ENCODE data around the gene AGFG2. TPM values are rescaled to one million over a fixed set of nuclear protein-coding genes. Genes with fewer than 3 reads are reported as not detected.

AGFG2 gene
- total and polyA plus RNA-seq, 2 of the 13 experiments (the other 11 are each of a cell fraction or from before 2014, with no cell fraction given), result 125 to 132 TPM

DNA sequence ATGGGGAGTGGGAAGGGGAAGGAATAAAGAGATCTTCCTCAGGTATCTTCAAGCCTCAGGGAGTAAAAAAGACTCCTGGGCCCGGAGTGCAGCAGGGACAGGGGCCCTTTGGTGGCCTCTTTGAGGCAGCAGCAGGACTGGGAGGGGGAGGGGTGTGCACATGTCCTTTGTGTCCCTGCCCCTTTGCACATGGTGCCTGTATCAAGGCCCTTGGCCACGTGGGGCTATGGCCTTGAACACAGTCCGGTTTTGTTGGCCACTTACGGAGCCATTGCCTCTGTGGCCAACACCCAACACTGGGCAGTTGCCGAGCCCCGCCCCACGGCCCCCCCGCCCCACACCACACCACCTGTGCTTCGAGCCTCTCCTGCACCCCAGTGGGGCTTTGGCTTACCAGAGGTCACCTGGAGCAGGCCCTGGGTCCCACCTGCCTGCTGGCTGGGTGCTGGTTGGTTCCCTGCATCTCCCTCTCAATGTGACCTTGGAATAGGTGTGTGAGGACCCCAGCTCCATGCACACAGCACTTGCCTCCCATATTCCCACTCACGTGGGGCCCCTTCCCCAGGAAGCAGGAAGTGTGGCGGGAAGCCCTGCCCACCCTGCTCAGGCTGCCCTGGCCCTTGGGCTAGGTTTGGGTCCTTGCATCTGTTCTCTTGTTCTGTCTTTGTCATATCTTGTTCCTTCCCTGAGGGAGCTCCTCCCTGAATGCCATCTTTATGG, 29.3 kb downstream of the AGFG2 start (continued):
- TF ChIP-seq TOE1 (CRISPR knock-in tag; IDR thresholded peaks at IDR 0.05), result peak; percentile 78; the same call in 1 of the 2 replicates
- no peak for TF ChIP-seq ATM (IDR thresholded peaks at IDR 0.05; ENCODE audit: borderline replicate concordance)
- TF ChIP-seq ZNF678 (CRISPR knock-in tag; IDR thresholded peaks at IDR 0.05), result no peak
- TF ChIP-seq RBM39 (IDR thresholded peaks at IDR 0.05; ENCODE audit: low read depth, low read length, poor library complexity, severe bottlenecking), result no peak
- peak; percentile 98 for TF ChIP-seq KDM2A (CRISPR knock-in tag; IDR thresholded peaks at IDR 0.05; ENCODE audit: borderline replicate concordance, low read depth)
- TF ChIP-seq ZNF672 (CRISPR knock-in tag; IDR thresholded peaks at IDR 0.05), result peak; percentile 89
- no peak for TF ChIP-seq TEF (CRISPR knock-in tag; IDR thresholded peaks at IDR 0.05)
- TF ChIP-seq, protein P1, sequence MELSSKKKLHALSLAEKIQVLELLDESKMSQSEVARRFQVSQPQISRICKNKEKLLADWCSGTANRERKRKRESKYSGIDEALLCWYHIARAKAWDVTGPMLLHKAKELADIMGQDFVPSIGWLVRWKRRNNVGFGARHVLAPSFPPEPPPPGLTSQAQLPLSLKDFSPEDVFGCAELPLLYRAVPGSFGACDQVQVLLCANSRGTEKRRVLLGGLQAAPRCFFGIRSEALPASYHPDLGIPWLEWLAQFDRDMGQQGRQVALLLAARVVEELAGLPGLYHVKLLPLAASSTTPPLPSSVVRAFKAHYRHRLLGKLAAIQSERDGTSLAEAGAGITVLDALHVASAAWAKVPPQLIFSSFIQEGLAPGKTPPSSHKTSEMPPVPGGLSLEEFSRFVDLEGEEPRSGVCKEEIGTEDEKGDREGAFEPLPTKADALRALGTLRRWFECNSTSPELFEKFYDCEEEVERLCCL (CRISPR knock-in tag; IDR thresholded peaks at IDR 0.05; ENCODE audit: borderline replicate concordance), result peak; percentile 79; the same call in 1 of the 2 replicates
- TF ChIP-seq NFIB (CRISPR knock-in tag; IDR thresholded peaks at IDR 0.05; ENCODE audit: borderline replicate concordance), result no peak
- TF ChIP-seq, protein P2, sequence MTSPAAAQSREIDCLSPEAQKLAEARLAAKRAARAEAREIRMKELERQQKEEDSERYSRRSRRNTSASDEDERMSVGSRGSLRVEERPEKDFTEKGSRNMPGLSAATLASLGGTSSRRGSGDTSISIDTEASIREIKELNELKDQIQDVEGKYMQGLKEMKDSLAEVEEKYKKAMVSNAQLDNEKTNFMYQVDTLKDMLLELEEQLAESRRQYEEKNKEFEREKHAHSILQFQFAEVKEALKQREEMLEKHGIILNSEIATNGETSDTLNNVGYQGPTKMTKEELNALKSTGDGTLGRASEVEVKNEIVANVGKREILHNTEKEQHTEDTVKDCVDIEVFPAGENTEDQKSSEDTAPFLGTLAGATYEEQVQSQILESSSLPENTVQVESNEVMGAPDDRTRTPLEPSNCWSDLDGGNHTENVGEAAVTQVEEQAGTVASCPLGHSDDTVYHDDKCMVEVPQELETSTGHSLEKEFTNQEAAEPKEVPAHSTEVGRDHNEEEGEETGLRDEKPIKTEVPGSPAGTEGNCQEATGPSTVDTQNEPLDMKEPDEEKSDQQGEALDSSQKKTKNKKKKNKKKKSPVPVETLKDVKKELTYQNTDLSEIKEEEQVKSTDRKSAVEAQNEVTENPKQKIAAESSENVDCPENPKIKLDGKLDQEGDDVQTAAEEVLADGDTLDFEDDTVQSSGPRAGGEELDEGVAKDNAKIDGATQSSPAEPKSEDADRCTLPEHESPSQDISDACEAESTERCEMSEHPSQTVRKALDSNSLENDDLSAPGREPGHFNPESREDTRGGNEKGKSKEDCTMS (CRISPR knock-in tag; conservative IDR thresholded peaks at IDR 0.05), result no peak
- TF ChIP-seq ADNP (CRISPR knock-in tag; IDR thresholded peaks at IDR 0.05), result no peak
- TF ChIP-seq SIX1 (CRISPR knock-in tag; IDR thresholded peaks at IDR 0.05; ENCODE audit: borderline replicate concordance), result peak; percentile 71; the same call in 1 of the 2 replicates
- no peak for TF ChIP-seq ZNF883 (CRISPR knock-in tag; IDR thresholded peaks at IDR 0.05; ENCODE audit: not compliant biosample characterization)
- TF ChIP-seq RFX3 (CRISPR knock-in tag; IDR thresholded peaks at IDR 0.05), result no peak
- peak; percentile 79; the same call in 1 of the 2 replicates for TF ChIP-seq ZNF121 (CRISPR knock-in tag; IDR thresholded peaks at IDR 0.05)
- TF ChIP-seq ZNF317 (CRISPR knock-in tag; IDR thresholded peaks at IDR 0.05), result no peak; the same call in none of the 2 replicates
- TF ChIP-seq CREBL2 (CRISPR knock-in tag; IDR thresholded peaks at IDR 0.05; ENCODE audit: borderline replicate concordance), result no peak
- TF ChIP-seq, protein P3, sequence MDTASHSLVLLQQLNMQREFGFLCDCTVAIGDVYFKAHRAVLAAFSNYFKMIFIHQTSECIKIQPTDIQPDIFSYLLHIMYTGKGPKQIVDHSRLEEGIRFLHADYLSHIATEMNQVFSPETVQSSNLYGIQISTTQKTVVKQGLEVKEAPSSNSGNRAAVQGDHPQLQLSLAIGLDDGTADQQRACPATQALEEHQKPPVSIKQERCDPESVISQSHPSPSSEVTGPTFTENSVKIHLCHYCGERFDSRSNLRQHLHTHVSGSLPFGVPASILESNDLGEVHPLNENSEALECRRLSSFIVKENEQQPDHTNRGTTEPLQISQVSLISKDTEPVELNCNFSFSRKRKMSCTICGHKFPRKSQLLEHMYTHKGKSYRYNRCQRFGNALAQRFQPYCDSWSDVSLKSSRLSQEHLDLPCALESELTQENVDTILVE (CRISPR knock-in tag; IDR thresholded peaks at IDR 0.05), result no peak; the same call in 1 of the 2 replicates
- TF ChIP-seq NCOR1 (IDR thresholded peaks at IDR 0.05; ENCODE audit: borderline replicate concordance, low read length), result no peak; the same call in 1 of the 2 replicates
- no peak for TF ChIP-seq PHB2 (IDR thresholded peaks at IDR 0.05; ENCODE audit: partially characterized antibody)
- TF ChIP-seq NPAS2 (CRISPR knock-in tag; IDR thresholded peaks at IDR 0.05; ENCODE audit: borderline replicate concordance), result no peak
- no peak for TF ChIP-seq ZFP36 (IDR thresholded peaks at IDR 0.05; ENCODE audit: borderline replicate concordance, low read depth, low read length, partially characterized antibody)
- TF ChIP-seq GABPB1 (CRISPR knock-in tag; IDR thresholded peaks at IDR 0.05), result peak; percentile 64
- TF ChIP-seq MXD4 (CRISPR knock-in tag; IDR thresholded peaks at IDR 0.05), result peak; percentile 85; the same call in 1 of the 2 replicates
